Adrenal gland (tissue), 12 donors: ENCODE results near the gene BUB1B. TPM values are rescaled to one million over a fixed set of nuclear protein-coding genes. Genes with fewer than 3 reads are reported as not detected.

Experiments
- DNase-seq, 7 donors: peaks; one replicate each; pipeline ENCODE4 v3.0.0-alpha.2; 2019 to 2020
- H3K27ac ChIP-seq, 5 donors: fragments of 200-600 bp; sonication (generic) in 4 of 5; 1 replicate in 3 of 5; 2 replicates in 2 of 5; pipeline versions ENCODE4 v1.5.1 to v1.8.0; 2016 to 2020; ENCODE audit warnings: mild to moderate bottlenecking in 1 of 5
- H3K27me3 ChIP-seq: fragments of 200-600 bp; 2 replicates; pipeline ENCODE4 v1.8.0; 2021
- H3K36me3 ChIP-seq, 2 donors: fragments of 200-600 bp; replicated peaks in 1 of 2; 1 replicate in 1 of 2; 2 replicates in 1 of 2; pipeline versions ENCODE4 v1.5.1 to v1.8.0; 2018 to 2022
- H3K4me1 ChIP-seq, 2 donors: fragments of 200-600 bp; replicated peaks in 1 of 2; 1 replicate in 1 of 2; 2 replicates in 1 of 2; pipeline versions ENCODE4 v1.5.1 to v1.8.0; 2018 to 2021
- H3K4me3 ChIP-seq, 4 donors: fragments of 200-600 bp; sonication (generic) in 3 of 4; one replicate each; pipeline ENCODE4 v1.5.1; 2016 to 2018
- H3K9me3 ChIP-seq, 3 donors: fragments of 200-600 bp; sonication (generic) in 1 of 3; replicated peaks in 1 of 3; 1 replicate in 2 of 3; 2 replicates in 1 of 3; pipeline versions ENCODE4 v1.5.1 to v1.8.0; 2016 to 2021
- POLR2A ChIP-seq, 2 donors: fragments of 450-650 bp; IDR thresholded peaks; one replicate each; pipeline ENCODE4 v1.6.1; 2017; ENCODE audit warnings: antibody characterized with exemption in 2 of 2, mild to moderate bottlenecking in 2 of 2, moderate library complexity in 1 of 2
- WGBS, 4 donors: extraction: QIAGEN DNeasy Blood & Tissue Kit in 2 of 4; methylation state at CpG; one replicate each; pipeline versions ENCODE4 v1.1.5 to v1.1.7; 2013 to 2017; 5-methylcytosine and 5-hydroxymethylcytosine counted together
- intact Hi-C, 2 donors: fragments of 100-400 bp; cut with DNase I; formaldehyde crosslinking; loops; one replicate each; pipeline versions ENCODE4 v1.14.1 to v1.15.0; 2022 to 2023
- polyA plus RNA-seq, 3 donors: library from polyadenylated mRNA; stranded (reverse); fragments of 200-250 nt in 2 of 3; fragments of 350-450 nt in 1 of 3; fragmentation: Illumina TruSeq in 1 of 3; extraction: RNeasy Lipid Tissue Mini Kit (QIAGEN cat#74804) in 1 of 3; gene quantifications; one replicate each; pipeline ENCODE4 v1.2.3, GENCODE V29; 2013 to 2014
- total RNA-seq, 9 donors: library from RNA; depleted of rRNA in 4 of 9; stranded (reverse); fragments of >200 nt in 4 of 9; fragments of 120-200 nt in 1 of 9; fragmentation: NEBNext Ultra II Directional in 1 of 9; extraction: Animal tissue kit (Norgen Biotek cat#: 25700) in 1 of 9; gene quantifications; one replicate each; pipeline versions ENCODE4 v1.1.0 to v1.2.4, GENCODE V29; 2013 to 2023
- TF ChIP-seq, protein P1 (sequence below), 6 experiments: fragments of 450-650 bp in 4 of 6; fragments of 200-600 bp in 2 of 6; sonication (generic) in 1 of 6; IDR thresholded peaks; 1 replicate in 5 of 6; 2 replicates in 1 of 6; pipeline versions ENCODE4 v1.5.1 to v1.8.0; 2016 to 2021; ENCODE audit warnings: antibody characterized with exemption in 6 of 6, mild to moderate bottlenecking in 2 of 6, moderate library complexity in 1 of 6
- donor health status: healthy with polysubstance abuse.
- donor health status: Bipolar disorder and iron deficiency.
- donor health status: DM: yes; HTN: yes; CAD: no.
- donor health status: DM: no; HTN: no; CAD: no.
- donor health status: DM: no; HTN: no; CAD: no.
- donor health status: DM: yes; HTN: yes; CAD: no.

The BUB1B gene
- total and polyA plus RNA-seq, 12 donors, result 0.81 to 13.7 (median 2.6) TPM

DNA sequence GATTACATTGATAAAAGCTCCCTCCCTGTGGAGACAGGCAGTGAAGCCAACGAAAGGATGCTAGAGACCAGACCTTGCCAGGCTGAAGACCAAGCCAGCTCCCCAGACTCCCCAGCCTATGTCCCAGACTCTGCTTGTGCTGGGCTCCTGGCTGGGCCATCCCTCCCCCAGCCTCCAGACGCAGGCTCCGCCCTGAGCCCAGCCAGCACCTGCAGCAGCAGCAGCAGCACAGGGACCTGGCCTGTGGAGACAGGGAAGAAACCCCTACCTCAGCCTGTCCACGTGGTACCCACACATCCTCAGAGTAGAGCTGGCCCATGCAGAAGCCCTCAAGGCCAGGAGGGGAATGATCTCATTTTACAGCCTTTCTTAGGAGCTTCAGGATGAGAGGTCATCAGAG, 108.7 kb downstream of the BUB1B start:
- Histone ChIP-seq H3K27me3 (no peaks in the 10 kb centered on the region), H3K4me3 (no peak overlapping the region), H3K9me3 (no peaks in the 10 kb centered on the region), H3K36me3 (peaks cover 0 to 4% of the 10 kb centered on the region in 2 donors), H3K4me1 (peaks cover 17 to 21% of the 10 kb centered on the region in 2 donors), H3K27ac (no peak overlapping the region)
- TF ChIP-seq, protein P1, sequence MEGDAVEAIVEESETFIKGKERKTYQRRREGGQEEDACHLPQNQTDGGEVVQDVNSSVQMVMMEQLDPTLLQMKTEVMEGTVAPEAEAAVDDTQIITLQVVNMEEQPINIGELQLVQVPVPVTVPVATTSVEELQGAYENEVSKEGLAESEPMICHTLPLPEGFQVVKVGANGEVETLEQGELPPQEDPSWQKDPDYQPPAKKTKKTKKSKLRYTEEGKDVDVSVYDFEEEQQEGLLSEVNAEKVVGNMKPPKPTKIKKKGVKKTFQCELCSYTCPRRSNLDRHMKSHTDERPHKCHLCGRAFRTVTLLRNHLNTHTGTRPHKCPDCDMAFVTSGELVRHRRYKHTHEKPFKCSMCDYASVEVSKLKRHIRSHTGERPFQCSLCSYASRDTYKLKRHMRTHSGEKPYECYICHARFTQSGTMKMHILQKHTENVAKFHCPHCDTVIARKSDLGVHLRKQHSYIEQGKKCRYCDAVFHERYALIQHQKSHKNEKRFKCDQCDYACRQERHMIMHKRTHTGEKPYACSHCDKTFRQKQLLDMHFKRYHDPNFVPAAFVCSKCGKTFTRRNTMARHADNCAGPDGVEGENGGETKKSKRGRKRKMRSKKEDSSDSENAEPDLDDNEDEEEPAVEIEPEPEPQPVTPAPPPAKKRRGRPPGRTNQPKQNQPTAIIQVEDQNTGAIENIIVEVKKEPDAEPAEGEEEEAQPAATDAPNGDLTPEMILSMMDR (IDR thresholded peaks at IDR 0.05), result no peak
- no peak for TF ChIP-seq POLR2A (IDR thresholded peaks at IDR 0.05)
- intact Hi-C loops, result loop anchor here (5.0 to 10.0 kb wide), 3 partner anchors 47 to 225 kb away; no protein-coding TSS in a partner anchor
- WGBS, 4 donors, result 73 to 83% (median 79%) methylated on average over 1 to 4 of the region's 4 CpGs
- no peak for DNase-seq

DNA sequence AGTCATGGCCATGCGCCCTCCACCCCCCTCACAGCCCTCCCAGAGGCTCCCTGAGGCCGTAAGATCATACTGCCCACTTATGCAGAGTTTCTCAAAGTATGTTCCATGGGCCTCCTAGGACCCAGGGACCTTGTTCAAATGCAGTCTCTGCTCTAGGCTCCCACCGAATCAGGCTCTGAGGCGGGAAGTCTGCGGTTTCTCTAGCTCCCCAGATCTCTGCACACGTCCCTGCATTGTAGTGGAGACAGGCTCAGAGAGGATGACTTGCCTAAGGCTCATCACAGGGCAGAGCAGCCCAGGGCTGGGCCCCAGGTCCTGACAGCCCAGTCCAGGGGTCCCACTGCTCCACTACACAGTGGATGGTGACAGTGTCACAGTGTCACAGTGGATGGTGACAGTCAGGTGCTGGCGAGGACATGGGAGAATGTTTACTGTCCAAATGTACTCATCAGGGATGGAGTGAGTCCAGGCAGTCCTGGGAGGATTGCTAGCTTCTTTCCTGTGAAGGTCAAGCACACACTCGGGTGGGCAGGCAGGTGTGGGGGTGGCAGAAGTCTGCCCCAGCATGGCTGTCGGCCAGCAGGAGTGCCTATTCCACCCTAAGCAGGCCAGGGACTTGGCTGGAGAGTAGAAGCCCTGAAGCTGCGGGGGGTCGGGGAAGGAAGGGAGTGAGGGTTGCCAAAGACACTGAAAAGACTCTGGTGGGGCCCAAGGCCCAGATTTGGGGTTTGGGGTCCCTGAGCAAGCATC, 109.6 kb downstream of the BUB1B start:
- 75 to 86% (median 83%) methylated on average over 9 to 11 of the region's 11 CpGs for WGBS, 4 donors
- intact Hi-C loops, result loop anchor here (5.0 to 10.0 kb wide), 3 partner anchors 48 to 226 kb away; no protein-coding TSS in a partner anchor
- H3K36me3 ChIP-seq, result peaks cover 0 to 4% of the 10 kb centered on the region in 2 donors
- no peaks in the 10 kb centered on the region for H3K27me3 ChIP-seq
- no peak overlapping the region for H3K27ac ChIP-seq
- TF ChIP-seq, protein P1 (IDR thresholded peaks at IDR 0.05), result no peak
- TF ChIP-seq POLR2A (IDR thresholded peaks at IDR 0.05), result no peak
- H3K9me3 ChIP-seq, result no peaks in the 10 kb centered on the region
- DNase-seq, result no peak
- no peak overlapping the region for H3K4me3 ChIP-seq
- peaks cover 12 to 15% of the 10 kb centered on the region in 2 donors for H3K4me1 ChIP-seq

Other genes with a start within 250 kb of the BUB1B start
- gene GPR176, start 240.8 kb upstream of the BUB1B start, total RNA-seq, result 10 to 100 TPM in 1 of 9 donors, 1 to 10 TPM in 8; 1.4 to 12.7 (median 4.0) TPM
- 1 to 10 TPM; 3.6 to 9.8 (median 7.2) TPM for gene GPR176, start 240.8 kb upstream of the BUB1B start, polyA plus RNA-seq
- 10 to 100 TPM; 19.3 to 52.9 (median 29.7) TPM for gene EIF2AK4, start 227.0 kb upstream of the BUB1B start, total RNA-seq
- gene EIF2AK4, start 227.0 kb upstream of the BUB1B start, polyA plus RNA-seq, result 10 to 100 TPM; 32.5 to 84.1 (median 63.4) TPM
- 100 to 1,000 TPM; 173 to 689 (median 318) TPM for gene SRP14, start 121.9 kb upstream of the BUB1B start, total RNA-seq
- gene SRP14, start 121.9 kb upstream of the BUB1B start, polyA plus RNA-seq, result 100 to 1,000 TPM; 352 to 989 (median 549) TPM
- gene BMF, start 52.2 kb upstream of the BUB1B start, total RNA-seq, result 10 to 100 TPM in 3 of 9 donors, 1 to 10 TPM in 6; 3.6 to 12.8 (median 7.1) TPM
- gene BMF, start 52.2 kb upstream of the BUB1B start, polyA plus RNA-seq, result 1 to 10 TPM; 1.3 to 9.3 (median 2.5) TPM
- gene PAK6, start 78.0 kb downstream of the BUB1B start, total RNA-seq, result 10 to 100 TPM in 7 of 9 donors, 1 to 10 TPM in 2; 5.8 to 31.0 (median 18.2) TPM
- gene PAK6, start 78.0 kb downstream of the BUB1B start, polyA plus RNA-seq, result 10 to 100 TPM in 1 of 3 donors, 1 to 10 TPM in 2; 4.9 to 11.3 (median 6.0) TPM
- not detected for gene ANKRD63, start 122.0 kb downstream of the BUB1B start, total RNA-seq
- not detected for gene ANKRD63, start 122.0 kb downstream of the BUB1B start, polyA plus RNA-seq
- gene PLCB2, start 146.9 kb downstream of the BUB1B start, total RNA-seq, result 10 to 100 TPM in 7 of 9 donors, 1 to 10 TPM in 2; 2.5 to 36.1 (median 23.6) TPM
- 100 to 1,000 TPM in 1 of 3 donors, 10 to 100 TPM in 1, 1 to 10 TPM in 1; 5.4 to 100 (median 39.4) TPM for gene PLCB2, start 146.9 kb downstream of the BUB1B start, polyA plus RNA-seq
- gene INAFM2, start 162.6 kb downstream of the BUB1B start, total RNA-seq, result 10 to 100 TPM; 10.6 to 25.5 (median 19.3) TPM
- gene INAFM2, start 162.6 kb downstream of the BUB1B start, polyA plus RNA-seq, result 10 to 100 TPM; 12.0 to 24.5 (median 20.9) TPM
- gene CCDC9B, start 179.9 kb downstream of the BUB1B start, total RNA-seq, result 10 to 100 TPM in 7 of 9 donors, 1 to 10 TPM in 1, under 1 TPM in 1; 0.72 to 41.0 (median 11.0) TPM
- 10 to 100 TPM in 1 of 3 donors, 1 to 10 TPM in 2; 5.3 to 30.4 (median 6.5) TPM for gene CCDC9B, start 179.9 kb downstream of the BUB1B start, polyA plus RNA-seq
- under 1 TPM in 1 of 9 donors, not detected in 8; 0.79 TPM for gene PHGR1, start 190.0 kb downstream of the BUB1B start, total RNA-seq
- gene PHGR1, start 190.0 kb downstream of the BUB1B start, polyA plus RNA-seq, result 1 to 10 TPM in 2 of 3 donors, not detected in 1; 1.3 to 4.5 TPM
- gene DISP2, start 197.2 kb downstream of the BUB1B start, total RNA-seq, result 1 to 10 TPM in 4 of 9 donors, under 1 TPM in 4, not detected in 1; 0.36 to 3.6 (median 0.94) TPM
- gene DISP2, start 197.2 kb downstream of the BUB1B start, polyA plus RNA-seq, result 10 to 100 TPM in 2 of 3 donors, 1 to 10 TPM in 1; 1.8 to 19.4 (median 10.3) TPM
- 10 to 100 TPM in 5 of 9 donors, 1 to 10 TPM in 4; 4.0 to 39.8 (median 10.7) TPM for gene KNSTRN, start 221.7 kb downstream of the BUB1B start, total RNA-seq
- gene KNSTRN, start 221.7 kb downstream of the BUB1B start, polyA plus RNA-seq, result 10 to 100 TPM in 1 of 3 donors, 1 to 10 TPM in 2; 7.0 to 21.9 (median 9.2) TPM
- 100 to 1,000 TPM in 8 of 9 donors, 10 to 100 TPM in 1; 64.5 to 252 (median 156) TPM for gene IVD, start 244.7 kb downstream of the BUB1B start, total RNA-seq
- 10 to 100 TPM; 61.0 to 92.4 (median 62.6) TPM for gene IVD, start 244.7 kb downstream of the BUB1B start, polyA plus RNA-seq